HCT116 (cell line): ENCODE results near the gene CACNA2D2. TPM values are rescaled to one million over a fixed set of nuclear protein-coding genes. Genes with fewer than 3 reads are reported as not detected.

Experiments
- ATAC-seq: fragments of 200-7000 bp; cut with Tn5 transposase; 2 replicates; pipeline ENCODE4 v1.9.1; 2020; ENCODE audit warnings: mild to moderate bottlenecking, moderate library complexity
- BruUV-seq: library from RNA; stranded (reverse); fragments of 400-500 nt; replicated peaks from 2 replicates; lab custom pipeline; 2021; lab: Mats Ljungman, UMichigan
- CTCF ChIA-PET: fragments of 300-600 bp; sonication (Branson Sonifier 250); formaldehyde crosslinking; loops from one replicate; lab custom pipeline; 2021; ENCODE audit warnings: antibody characterized with exemption; lab: Charles Lee
- POLR2A ChIA-PET: fragments of 300-600, 350-600 bp; sonication (Branson Sonifier 250); formaldehyde crosslinking; loops from one replicate; lab custom pipeline; 2021; ENCODE audit warnings: antibody characterized with exemption; lab: Charles Lee
- RAD21 ChIA-PET, 2 experiments: fragments of 300-600 bp; sonication (Branson Sonifier 250); formaldehyde crosslinking; loops; one replicate each; lab custom pipeline; 2023; ENCODE audit warnings: low total read pairs in 2 of 2; ENCODE audit not compliant: uncharacterized antibody in 2 of 2, unreplicated experiment in 2 of 2, low non-redundant PET in 1 of 2; lab: Charles Lee
- DNase-seq: peaks from one replicate; pipeline ENCODE4 v3.0.0-alpha.2; 2010; ENCODE audit warnings: low read depth, low spot score
- H2AFZ ChIP-seq: fragments of 200-600 bp; shearing (Covaris generic), sonication (generic); 2 replicates; pipeline ENCODE4 v1.6.1; 2017; ENCODE audit warnings: low read depth, mixed run types, mixed read lengths, antibody characterized with exemption, low read length; ENCODE audit not compliant: poor library complexity, severe bottlenecking
- H3K27ac ChIP-seq: 2 replicates; pipeline ENCODE4 v1.5.1; 2012; ENCODE audit warnings: low read depth, low read length
- H3K27me3 ChIP-seq: fragments of 200-600 bp; sonication (generic); 2 replicates; pipeline ENCODE4 v1.6.1; 2016; ENCODE audit warnings: mixed run types, low read length, mixed read lengths; ENCODE audit not compliant: insufficient read depth
- H3K36me3 ChIP-seq, 2 experiments: fragments of 200-500 bp in 1 of 2; fragments of 200-600 bp in 1 of 2; sonication (Bioruptor generic) in 1 of 2; sonication (generic) in 1 of 2; 2 replicates each; pipeline versions ENCODE4 v1.5.1 to v1.6.1; 2014 to 2016; ENCODE audit warnings: low read length in 2 of 2, inconsistent platforms in 1 of 2, mixed read lengths in 1 of 2, mixed run types in 1 of 2; ENCODE audit not compliant: insufficient read depth in 2 of 2, control insufficient read depth in 1 of 2
- H3K4me1 ChIP-seq, 2 experiments: fragments of 200-600 bp in 1 of 2; sonication (generic) in 1 of 2; 2 replicates each; pipeline versions ENCODE4 v1.5.1 to v1.6.1; 2012 to 2017; ENCODE audit warnings: low read length in 2 of 2, inconsistent platforms in 1 of 2, mild to moderate bottlenecking in 1 of 2, mixed read lengths in 1 of 2, mixed run types in 1 of 2, moderate library complexity in 1 of 2; ENCODE audit not compliant: insufficient read depth in 2 of 2, control insufficient read depth in 1 of 2
- H3K4me2 ChIP-seq: fragments of 200-600 bp; sonication (generic); 2 replicates; pipeline ENCODE4 v1.6.1; 2017; ENCODE audit warnings: mixed run types, low read length, mixed read lengths
- H3K4me3 ChIP-seq, 2 experiments: fragments of 200-600 bp in 1 of 2; sonication (generic) in 1 of 2; replicated peaks in 1 of 2; 2 replicates each; pipeline ENCODE4 v1.5.1; 2011 to 2016; ENCODE audit warnings: low read length in 2 of 2, control low read depth in 1 of 2, low read depth in 1 of 2, mild to moderate bottlenecking in 1 of 2, mixed read lengths in 1 of 2, mixed run types in 1 of 2
- H3K79me2 ChIP-seq: fragments of 200-600 bp; sonication (generic); 2 replicates; pipeline ENCODE4 v1.6.1; 2017; ENCODE audit warnings: mild to moderate bottlenecking, mixed run types, low read length, moderate library complexity, mixed read lengths; ENCODE audit not compliant: insufficient read depth
- H3K9ac ChIP-seq: fragments of 200-600 bp; sonication (generic); 2 replicates; pipeline ENCODE4 v1.6.1; 2016; ENCODE audit warnings: low read length, mixed read lengths
- H3K9me2 ChIP-seq: fragments of 200-600 bp; sonication (generic), shearing (Covaris generic); 2 replicates; pipeline ENCODE4 v1.6.1; 2017; ENCODE audit warnings: mixed run types, mild to moderate bottlenecking, moderate library complexity; ENCODE audit not compliant: insufficient read depth
- H3K9me3 ChIP-seq, 2 experiments: fragments of 200-500 bp in 1 of 2; fragments of 200-600 bp in 1 of 2; sonication (Bioruptor generic) in 1 of 2; sonication (generic) in 1 of 2; 2 replicates each; pipeline ENCODE4 v1.6.1; 2014 to 2017; ENCODE audit warnings: low read length in 2 of 2, mixed read lengths in 2 of 2, inconsistent platforms in 1 of 2, low read depth in 1 of 2, mild to moderate bottlenecking in 1 of 2, mixed run types in 1 of 2, moderate library complexity in 1 of 2; ENCODE audit not compliant: control insufficient read depth in 1 of 2, insufficient read depth in 1 of 2
- H4K20me1 ChIP-seq: fragments of 200-600 bp; sonication (generic), shearing (Covaris generic); 2 replicates; pipeline ENCODE4 v1.6.1; 2017; ENCODE audit warnings: mixed run types, mild to moderate bottlenecking, moderate library complexity; ENCODE audit not compliant: insufficient read depth
- CBX3 ChIP-seq: IDR thresholded peaks from 2 replicates; pipeline ENCODE4 v1.6.1; 2012; ENCODE audit warnings: low read depth
- CEBPB ChIP-seq: IDR thresholded peaks from 2 replicates; pipeline ENCODE4 v1.6.1; 2012; ENCODE audit warnings: low read depth
- EGR1 ChIP-seq: IDR thresholded peaks from 2 replicates; pipeline ENCODE4 v1.6.1; 2012; ENCODE audit warnings: low read depth
- ELF1 ChIP-seq: IDR thresholded peaks from 2 replicates; pipeline ENCODE4 v1.6.1; 2012; ENCODE audit warnings: low read depth, borderline replicate concordance
- EZH2 ChIP-seq: fragments of 200-600 bp; sonication (generic); IDR thresholded peaks from 2 replicates; pipeline ENCODE4 v1.6.1; 2017; ENCODE audit warnings: antibody characterized with exemption, mixed run types
- EZH2phosphoT487 ChIP-seq: fragments of 200-600 bp; IDR thresholded peaks from 2 replicates; pipeline ENCODE4 v1.6.1; 2018; ENCODE audit warnings: antibody characterized with exemption, borderline replicate concordance
- FOSL1 ChIP-seq: IDR thresholded peaks from 2 replicates; pipeline ENCODE4 v1.6.1; 2012; ENCODE audit warnings: low read depth
- JUND ChIP-seq: IDR thresholded peaks from 2 replicates; pipeline ENCODE4 v1.6.1; 2012
- POLR2A ChIP-seq: IDR thresholded peaks from 2 replicates; pipeline ENCODE4 v1.7.0; 2011; ENCODE audit warnings: borderline replicate concordance; ENCODE audit not compliant: insufficient read depth, insufficient read length; ENCODE audit errors: extremely low read depth
- POLR2AphosphoS5 ChIP-seq: IDR thresholded peaks from 2 replicates; pipeline ENCODE4 v1.6.1; 2011; ENCODE audit warnings: mild to moderate bottlenecking, low read depth, low read length, moderate library complexity
- RAD21 ChIP-seq: IDR thresholded peaks from 2 replicates; pipeline ENCODE4 v1.6.1; 2012; ENCODE audit warnings: low read depth, mild to moderate bottlenecking
- SIN3A ChIP-seq: IDR thresholded peaks from 2 replicates; pipeline ENCODE4 v1.6.1; 2012; ENCODE audit warnings: low read depth
- SRF ChIP-seq: IDR thresholded peaks from 2 replicates; pipeline ENCODE4 v1.6.1; 2012; ENCODE audit warnings: low read depth
- TCF7L2 ChIP-seq: IDR thresholded peaks from 2 replicates; pipeline ENCODE4 v1.7.0; 2011; ENCODE audit warnings: borderline replicate concordance, inconsistent platforms; ENCODE audit not compliant: insufficient read depth, insufficient read length; ENCODE audit errors: extremely low read depth
- ZFX ChIP-seq: fragments of 450-650 bp; IDR thresholded peaks from 2 replicates; pipeline ENCODE4 v1.6.1; 2017
- ZNF274 ChIP-seq: fragments of 200-500 bp; sonication (Bioruptor generic); IDR thresholded peaks from 2 replicates; pipeline ENCODE4 v1.6.1; 2014; ENCODE audit warnings: mild to moderate bottlenecking, low read depth, low read length, inconsistent platforms
- intact Hi-C: fragments of 100-400 bp; cut with micrococcal nuclease; formaldehyde crosslinking; loops from 2 replicates; pipeline ENCODE4 v1.10.0; 2022
- total RNA-seq: library from RNA; stranded (reverse); gene quantifications from one replicate; pipeline ENCODE4 v1.2.1, GENCODE V29; 2021; ENCODE audit not compliant: unreplicated experiment
- TF ChIP-seq, protein P1 (sequence below): IDR thresholded peaks from 2 replicates; pipeline ENCODE4 v1.6.1; 2012
- TF ChIP-seq, protein P2 (sequence below), 3 experiments: fragments of 200-600 bp in 1 of 3; sonication (generic) in 1 of 3; IDR thresholded peaks in 2 of 3; conservative IDR thresholded peaks in 1 of 3; 2 replicates each; pipeline ENCODE4 v1.5.1; 2012 to 2017; ENCODE audit warnings: low read depth in 2 of 3, low read length in 2 of 3, antibody characterized with exemption in 1 of 3, borderline replicate concordance in 1 of 3, control low read depth in 1 of 3, mild to moderate bottlenecking in 1 of 3, mixed read lengths in 1 of 3, mixed run types in 1 of 3, moderate library complexity in 1 of 3; ENCODE audit not compliant: insufficient read depth in 1 of 3
- TF ChIP-seq, protein P3 (sequence below): IDR thresholded peaks from 2 replicates; pipeline ENCODE4 v1.6.1; 2012; ENCODE audit warnings: low read depth
- TF ChIP-seq, protein P4 (sequence below): IDR thresholded peaks from 2 replicates; pipeline ENCODE4 v1.6.1; 2012

CACNA2D2 gene
- total RNA-seq, 1 experiment from 2014 or later, result 10.2 TPM

DNA sequence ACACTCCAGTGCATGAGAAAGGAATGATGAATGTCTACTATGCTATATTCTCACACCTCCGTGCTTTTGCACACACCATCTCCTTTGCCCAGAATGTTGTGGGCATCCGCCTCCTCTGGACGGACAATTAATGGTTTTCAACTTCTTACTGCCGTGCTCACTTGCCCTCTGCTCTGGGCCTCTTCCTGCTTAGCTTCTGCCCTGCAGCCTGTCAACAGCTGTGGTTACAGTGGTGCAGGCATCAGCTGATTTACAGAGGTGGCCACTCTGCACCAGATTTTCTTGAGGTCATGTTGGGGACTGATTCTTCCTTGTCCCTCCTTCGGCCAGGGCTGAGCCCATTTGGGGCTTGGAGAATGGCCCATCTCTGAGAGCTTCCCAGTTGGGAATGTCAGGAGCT, 87.6 kb downstream of the CACNA2D2 start:
- H3K9me3 ChIP-seq, result no peaks in the 10 kb centered on the region
- TF ChIP-seq SRF (no peak), ELF1 (no peak), POLR2A (no peak), POLR2AphosphoS5 (no peak), CBX3 (no peak), JUND (no peak), EZH2 (no peak), SIN3A (no peak), ZNF274 (no peak), EGR1 (no peak), TCF7L2 (no peak), ZFX (no peak), EZH2phosphoT487 (no peak), CEBPB (no peak), FOSL1 (no peak), RAD21 (no peak)
- TF ChIP-seq, protein P1, sequence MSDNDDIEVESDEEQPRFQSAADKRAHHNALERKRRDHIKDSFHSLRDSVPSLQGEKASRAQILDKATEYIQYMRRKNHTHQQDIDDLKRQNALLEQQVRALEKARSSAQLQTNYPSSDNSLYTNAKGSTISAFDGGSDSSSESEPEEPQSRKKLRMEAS, result no peak
- TF ChIP-seq, protein P2, sequence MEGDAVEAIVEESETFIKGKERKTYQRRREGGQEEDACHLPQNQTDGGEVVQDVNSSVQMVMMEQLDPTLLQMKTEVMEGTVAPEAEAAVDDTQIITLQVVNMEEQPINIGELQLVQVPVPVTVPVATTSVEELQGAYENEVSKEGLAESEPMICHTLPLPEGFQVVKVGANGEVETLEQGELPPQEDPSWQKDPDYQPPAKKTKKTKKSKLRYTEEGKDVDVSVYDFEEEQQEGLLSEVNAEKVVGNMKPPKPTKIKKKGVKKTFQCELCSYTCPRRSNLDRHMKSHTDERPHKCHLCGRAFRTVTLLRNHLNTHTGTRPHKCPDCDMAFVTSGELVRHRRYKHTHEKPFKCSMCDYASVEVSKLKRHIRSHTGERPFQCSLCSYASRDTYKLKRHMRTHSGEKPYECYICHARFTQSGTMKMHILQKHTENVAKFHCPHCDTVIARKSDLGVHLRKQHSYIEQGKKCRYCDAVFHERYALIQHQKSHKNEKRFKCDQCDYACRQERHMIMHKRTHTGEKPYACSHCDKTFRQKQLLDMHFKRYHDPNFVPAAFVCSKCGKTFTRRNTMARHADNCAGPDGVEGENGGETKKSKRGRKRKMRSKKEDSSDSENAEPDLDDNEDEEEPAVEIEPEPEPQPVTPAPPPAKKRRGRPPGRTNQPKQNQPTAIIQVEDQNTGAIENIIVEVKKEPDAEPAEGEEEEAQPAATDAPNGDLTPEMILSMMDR (IDR thresholded peaks at IDR 0.05 in 2 of 3, conservative IDR thresholded peaks at IDR 0.05 in 1 of 3; ENCODE audit: borderline replicate concordance in 1 of 3, insufficient read depth in 1 of 3, low read depth in 2 of 3, low read length in 2 of 3), result no peak
- TF ChIP-seq, protein P3, sequence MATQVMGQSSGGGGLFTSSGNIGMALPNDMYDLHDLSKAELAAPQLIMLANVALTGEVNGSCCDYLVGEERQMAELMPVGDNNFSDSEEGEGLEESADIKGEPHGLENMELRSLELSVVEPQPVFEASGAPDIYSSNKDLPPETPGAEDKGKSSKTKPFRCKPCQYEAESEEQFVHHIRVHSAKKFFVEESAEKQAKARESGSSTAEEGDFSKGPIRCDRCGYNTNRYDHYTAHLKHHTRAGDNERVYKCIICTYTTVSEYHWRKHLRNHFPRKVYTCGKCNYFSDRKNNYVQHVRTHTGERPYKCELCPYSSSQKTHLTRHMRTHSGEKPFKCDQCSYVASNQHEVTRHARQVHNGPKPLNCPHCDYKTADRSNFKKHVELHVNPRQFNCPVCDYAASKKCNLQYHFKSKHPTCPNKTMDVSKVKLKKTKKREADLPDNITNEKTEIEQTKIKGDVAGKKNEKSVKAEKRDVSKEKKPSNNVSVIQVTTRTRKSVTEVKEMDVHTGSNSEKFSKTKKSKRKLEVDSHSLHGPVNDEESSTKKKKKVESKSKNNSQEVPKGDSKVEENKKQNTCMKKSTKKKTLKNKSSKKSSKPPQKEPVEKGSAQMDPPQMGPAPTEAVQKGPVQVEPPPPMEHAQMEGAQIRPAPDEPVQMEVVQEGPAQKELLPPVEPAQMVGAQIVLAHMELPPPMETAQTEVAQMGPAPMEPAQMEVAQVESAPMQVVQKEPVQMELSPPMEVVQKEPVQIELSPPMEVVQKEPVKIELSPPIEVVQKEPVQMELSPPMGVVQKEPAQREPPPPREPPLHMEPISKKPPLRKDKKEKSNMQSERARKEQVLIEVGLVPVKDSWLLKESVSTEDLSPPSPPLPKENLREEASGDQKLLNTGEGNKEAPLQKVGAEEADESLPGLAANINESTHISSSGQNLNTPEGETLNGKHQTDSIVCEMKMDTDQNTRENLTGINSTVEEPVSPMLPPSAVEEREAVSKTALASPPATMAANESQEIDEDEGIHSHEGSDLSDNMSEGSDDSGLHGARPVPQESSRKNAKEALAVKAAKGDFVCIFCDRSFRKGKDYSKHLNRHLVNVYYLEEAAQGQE, result no peak
- TF ChIP-seq, protein P4, sequence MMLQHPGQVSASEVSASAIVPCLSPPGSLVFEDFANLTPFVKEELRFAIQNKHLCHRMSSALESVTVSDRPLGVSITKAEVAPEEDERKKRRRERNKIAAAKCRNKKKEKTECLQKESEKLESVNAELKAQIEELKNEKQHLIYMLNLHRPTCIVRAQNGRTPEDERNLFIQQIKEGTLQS, result no peak
- TF ChIP-seq, all 23 proteins: peak for 0
- H2AFZ ChIP-seq, result no peak overlapping the region
- no peaks in the 10 kb centered on the region for H4K20me1 ChIP-seq
- H3K27ac ChIP-seq, result no peak overlapping the region
- intact Hi-C loops, result no loop called here
- H3K36me3 ChIP-seq, result no peaks in the 10 kb centered on the region
- DNase-seq (no peak), ATAC-seq (no peak)
- RAD21 ChIA-PET, result no interaction called here
- POLR2A ChIA-PET, result no interaction called here
- no TSS peak for BruUV-seq
- no peaks in the 10 kb centered on the region for H3K27me3 ChIP-seq
- H3K79me2 ChIP-seq, result no peaks in the 10 kb centered on the region
- no peak overlapping the region for H3K4me2 ChIP-seq
- H3K4me3 ChIP-seq, result no peak overlapping the region
- H3K4me1 ChIP-seq, result peaks cover 0 to 7% of the 10 kb centered on the region in 2 experiments; a peak in 1 of 4 replicates
- CTCF ChIA-PET, result no interaction called here
- H3K9ac ChIP-seq, result no peak overlapping the region
- no peaks in the 10 kb centered on the region for H3K9me2 ChIP-seq
